Urinary bladder (tissue), 4 donors: Measurements from ENCODE around the gene SLN. TPM values are rescaled to one million over a fixed set of nuclear protein-coding genes. Genes with fewer than 3 reads are reported as not detected.

Source experiments
- DNase-seq: peaks from one replicate; pipeline ENCODE4 v3.0.0-alpha.2; 2015; ENCODE audit errors: extremely low spot score
- H3K27ac ChIP-seq: one replicate; pipeline ENCODE4 v1.5.1; 2013; ENCODE audit warnings: low read depth, mild to moderate bottlenecking, moderate library complexity
- H3K36me3 ChIP-seq: one replicate; pipeline ENCODE4 v1.6.1; 2013; ENCODE audit warnings: mild to moderate bottlenecking, moderate library complexity; ENCODE audit not compliant: insufficient read depth
- H3K4me1 ChIP-seq: one replicate; pipeline ENCODE4 v1.6.1; 2013; ENCODE audit warnings: mild to moderate bottlenecking, moderate library complexity; ENCODE audit not compliant: insufficient read depth
- H3K4me3 ChIP-seq: one replicate; pipeline ENCODE4 v1.5.1; 2013; ENCODE audit warnings: low read depth, low read length
- WGBS: extraction: QIAGEN DNeasy Blood & Tissue Kit; methylation state at CpG from one replicate; pipeline ENCODE4 v1.1.7; 2013; 5-methylcytosine and 5-hydroxymethylcytosine counted together
- polyA plus RNA-seq: library from polyadenylated mRNA; stranded (reverse); fragments of 200-250 nt; gene quantifications from one replicate; pipeline ENCODE4 v1.2.3, GENCODE V29; 2013
- total RNA-seq: library from RNA; depleted of rRNA; stranded (reverse); fragments of >200 nt; gene quantifications from one replicate; pipeline ENCODE4 v1.2.3, GENCODE V29; 2014
- donor health status: healthy with polysubstance abuse.
- donor health status: healthy.

The SLN gene
- total and polyA plus RNA-seq, 2 donors = 0.09 to 28.1 TPM

DNA sequence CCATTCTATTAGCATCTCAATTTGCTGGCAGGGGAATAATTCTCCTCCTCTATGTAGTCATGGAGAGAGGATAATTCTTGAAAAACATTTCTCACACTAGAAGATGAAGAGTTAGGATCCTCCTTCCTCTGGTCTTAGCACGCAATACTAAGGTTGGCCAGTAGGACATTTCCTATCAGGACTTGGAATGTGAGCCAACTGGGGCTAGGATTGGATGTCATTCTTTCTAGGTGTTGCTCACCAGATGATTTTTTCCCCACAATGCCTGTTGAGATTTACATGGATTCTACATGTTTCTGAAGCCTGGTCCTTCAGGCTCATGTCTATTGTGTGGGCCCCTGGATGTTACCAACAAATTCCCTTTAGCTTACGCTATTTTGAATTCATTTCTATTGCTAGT, 28.0 kb downstream of the SLN start:
- Histone ChIP-seq H3K27ac (no peak overlapping the region), H3K4me3 (no peak overlapping the region), H3K36me3 (no peaks in the 10 kb centered on the region), H3K4me1 (no peaks in the 10 kb centered on the region)
- 95% methylated on average over 2 of the region's 2 CpGs for WGBS
- no peak for DNase-seq

- no peaks in the 10 kb centered on the region for H3K4me1 ChIP-seq
- DNase-seq = no peak
- H3K27ac ChIP-seq = no peak overlapping the region
- no peak overlapping the region for H3K4me3 ChIP-seq
- no peaks in the 10 kb centered on the region for H3K36me3 ChIP-seq
- 78% methylated on average over 2 of the region's 2 CpGs for WGBS
These were observed 28.8 kb downstream of the SLN start for GRCh38 chr11:107683061-107683460.

- H3K4me3 ChIP-seq = no peak overlapping the region
- no peak overlapping the region for H3K27ac ChIP-seq
- 83% methylated on average over 5 of the region's 5 CpGs for WGBS
- no peaks in the 10 kb centered on the region for H3K36me3 ChIP-seq
- H3K4me1 ChIP-seq = no peaks in the 10 kb centered on the region
- no peak for DNase-seq
These were observed 29.3 kb downstream of the SLN start for GRCh38 chr11:107682572-107682971.

- H3K36me3 ChIP-seq = no peaks in the 10 kb centered on the region
- WGBS = 84% methylated on average over 4 of the region's 4 CpGs
- H3K27ac ChIP-seq = no peak overlapping the region
- DNase-seq = no peak
- no peaks in the 10 kb centered on the region for H3K4me1 ChIP-seq
- no peak overlapping the region for H3K4me3 ChIP-seq
These were observed 29.7 kb downstream of the SLN start for GRCh38 chr11:107682171-107682570.

- no peaks in the 10 kb centered on the region for H3K4me1 ChIP-seq
- H3K4me3 ChIP-seq = no peak overlapping the region
- 83% methylated on average over 4 of the region's 4 CpGs for WGBS
- no peaks in the 10 kb centered on the region for H3K36me3 ChIP-seq
- DNase-seq = no peak
- no peak overlapping the region for H3K27ac ChIP-seq
These were observed 32.4 kb downstream of the SLN start for GRCh38 chr11:107679255-107680024.

- Histone ChIP-seq H3K27ac (no peak overlapping the region), H3K4me3 (no peak overlapping the region), H3K36me3 (no peaks in the 10 kb centered on the region), H3K4me1 (no peaks in the 10 kb centered on the region)
- 61% methylated on average over 6 of the region's 6 CpGs for WGBS
- DNase-seq = no peak
These were observed 33.3 kb downstream of the SLN start for GRCh38 chr11:107678632-107678971.

DNA sequence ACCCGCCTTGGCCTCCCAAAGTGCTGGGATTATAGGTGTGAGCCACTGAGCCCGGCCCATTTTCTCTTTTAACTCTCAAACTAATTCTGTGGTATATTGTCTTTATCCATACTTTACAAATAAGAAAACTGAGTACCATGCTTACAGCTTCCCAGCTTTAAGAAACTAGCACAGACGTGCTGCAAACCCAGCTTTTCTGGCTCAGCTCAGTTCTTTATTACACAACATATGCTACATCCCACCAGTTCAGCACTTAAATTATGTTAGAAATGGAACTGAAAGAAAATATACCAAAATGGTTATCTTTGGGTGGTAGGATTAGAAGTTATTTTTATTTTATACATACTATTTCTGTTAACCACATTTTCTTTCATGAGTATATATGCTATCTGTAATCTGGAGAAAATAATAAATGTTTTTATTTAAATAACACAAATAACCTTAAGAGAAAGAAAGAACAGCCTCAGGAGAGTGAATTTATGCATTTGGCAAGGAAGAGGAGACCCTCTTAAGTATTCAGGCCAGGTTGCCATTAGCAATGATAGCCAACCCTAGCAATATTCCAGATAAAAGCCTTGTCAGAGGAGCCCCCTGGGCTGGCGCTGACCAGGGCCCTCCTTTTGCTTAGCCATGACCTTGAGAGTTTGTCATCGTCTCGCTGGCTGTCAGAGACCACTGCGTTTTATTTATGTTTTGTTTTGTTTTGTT, 33.8 kb downstream of the SLN start:
- no peaks in the 10 kb centered on the region for H3K36me3 ChIP-seq
- 70% methylated on average over 7 of the region's 7 CpGs for WGBS
- H3K4me1 ChIP-seq = no peaks in the 10 kb centered on the region
- H3K27ac ChIP-seq = no peak overlapping the region
- H3K4me3 ChIP-seq = no peak overlapping the region
- no peak for DNase-seq

- DNase-seq = no peak
- Histone ChIP-seq H3K36me3 (no peaks in the 10 kb centered on the region), H3K27ac (no peak overlapping the region), H3K4me1 (no peaks in the 10 kb centered on the region), H3K4me3 (no peak overlapping the region)
- 79% methylated on average over 8 of the region's 8 CpGs for WGBS
These were observed 35.4 kb downstream of the SLN start for GRCh38 chr11:107676336-107677057.

GRCh38 chr11:107675902-107676301, 36.0 kb downstream of the SLN start:
- no peaks in the 10 kb centered on the region for H3K36me3 ChIP-seq
- 75% methylated on average over 2 of the region's 2 CpGs for WGBS
- no peak for DNase-seq
- no peaks in the 10 kb centered on the region for H3K4me1 ChIP-seq
- no peak overlapping the region for H3K4me3 ChIP-seq
- no peak overlapping the region for H3K27ac ChIP-seq

DNA sequence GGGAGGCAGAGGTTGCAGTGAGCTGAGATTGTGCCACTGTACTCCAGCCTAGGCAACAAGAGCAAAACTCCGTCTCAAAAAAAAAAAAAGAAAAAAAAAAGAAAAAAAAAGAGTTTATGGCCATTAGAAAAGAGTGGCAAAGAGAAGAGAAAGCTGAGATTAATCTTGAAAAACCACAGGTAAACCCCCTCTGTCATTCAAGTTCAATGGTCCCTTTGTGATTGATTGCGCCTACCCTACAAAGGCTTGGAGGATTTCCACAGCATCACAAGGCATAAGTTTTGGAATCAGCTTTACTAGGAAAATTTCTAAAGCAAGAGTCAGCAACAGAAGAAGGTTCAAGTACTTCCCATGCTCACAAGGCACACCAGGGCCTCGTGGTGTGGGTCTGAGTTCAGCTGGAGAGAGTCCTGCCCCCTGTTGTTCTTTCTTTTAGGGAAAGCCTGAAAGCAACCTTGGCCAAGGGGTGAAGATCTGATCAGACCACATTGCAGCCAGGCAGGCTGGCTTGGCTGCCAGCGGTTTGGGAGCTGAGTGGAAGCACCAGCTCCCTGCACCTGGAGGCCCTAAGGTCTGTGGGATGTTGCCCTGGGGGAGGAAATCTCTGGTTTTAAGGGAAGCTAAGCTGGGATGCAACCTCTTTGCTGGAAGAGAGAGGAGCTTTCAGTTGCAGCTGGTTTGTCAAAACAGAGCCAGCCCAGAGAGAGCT, 41.8 kb downstream of the SLN start:
- no peak overlapping the region for H3K4me3 ChIP-seq
- no peak for DNase-seq

DNA sequence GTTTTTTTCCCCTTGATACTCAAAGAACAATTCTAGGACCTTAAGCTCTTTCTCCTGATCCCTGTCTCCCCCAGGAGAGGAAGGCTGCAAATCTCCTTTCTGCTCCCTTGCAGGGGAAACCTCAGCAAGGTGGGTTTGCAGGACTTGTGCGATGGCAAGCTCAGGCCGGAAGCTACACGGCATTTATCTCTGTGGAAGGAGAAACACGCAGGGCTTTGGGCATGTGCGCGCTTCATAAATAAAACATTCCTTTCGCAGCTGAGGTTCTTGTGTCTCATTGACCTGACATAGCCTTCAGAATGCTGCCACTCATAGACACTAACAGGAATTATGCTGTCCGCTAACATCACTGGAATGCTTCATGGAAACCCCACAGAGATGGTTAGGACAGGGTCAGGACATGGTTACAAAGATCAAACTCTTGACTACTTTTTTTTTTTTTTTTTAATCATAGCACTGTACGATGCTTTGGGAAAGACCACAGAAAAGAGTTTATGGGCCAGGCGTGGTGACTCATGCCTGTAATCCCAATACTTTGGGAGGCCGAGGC, 42.6 kb downstream of the SLN start:
- no peak for DNase-seq
- 82% methylated on average over 11 of the region's 11 CpGs for WGBS
- Histone ChIP-seq H3K27ac (no peak overlapping the region), H3K4me3 (no peak overlapping the region), H3K4me1 (no peaks in the 10 kb centered on the region), H3K36me3 (no peaks in the 10 kb centered on the region)

More for the DNA sequence above, 41.8 kb downstream of the SLN start:
- H3K27ac ChIP-seq = no peak overlapping the region
- no peaks in the 10 kb centered on the region for H3K4me1 ChIP-seq
- WGBS = 65% methylated on average over 4 of the region's 4 CpGs
- no peaks in the 10 kb centered on the region for H3K36me3 ChIP-seq

DNA sequence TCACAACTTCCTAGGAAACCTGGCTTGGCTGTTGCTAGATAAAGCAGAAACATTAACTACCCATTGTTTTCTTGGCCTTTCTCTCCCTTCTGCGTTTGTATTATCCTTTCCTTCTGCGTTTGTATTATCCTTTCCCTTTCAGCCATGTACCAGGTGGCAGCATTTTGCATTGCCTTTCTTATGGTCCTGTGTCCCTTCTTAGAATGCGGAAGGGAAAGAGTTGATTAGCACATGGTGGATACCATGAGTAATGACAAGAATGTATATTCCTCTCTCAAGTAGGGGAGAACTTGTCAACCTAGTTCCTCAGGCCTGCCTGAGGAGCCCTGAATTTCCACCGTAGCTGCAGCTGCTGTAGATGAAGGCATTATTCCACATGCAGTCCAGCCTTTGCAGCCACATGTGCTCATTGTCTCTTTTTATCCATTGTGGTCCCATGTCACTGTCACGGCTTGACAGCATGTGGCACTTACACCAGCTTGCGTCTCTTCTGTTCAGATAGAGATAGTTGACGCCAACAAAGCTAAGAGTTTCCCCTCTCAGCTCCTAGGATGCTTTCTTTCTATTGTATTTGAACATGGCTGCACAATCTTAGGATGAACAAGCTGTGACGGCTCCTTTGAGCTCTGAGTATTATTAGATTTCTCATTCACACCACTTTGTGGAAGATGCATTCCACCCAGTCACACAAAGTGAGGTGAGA, 44.8 kb downstream of the SLN start:
- H3K27ac ChIP-seq = no peak overlapping the region
- WGBS = 68% methylated on average over 8 of the region's 8 CpGs
- H3K4me3 ChIP-seq = no peak overlapping the region
- no peak for DNase-seq
- no peaks in the 10 kb centered on the region for H3K4me1 ChIP-seq
- no peaks in the 10 kb centered on the region for H3K36me3 ChIP-seq

DNA sequence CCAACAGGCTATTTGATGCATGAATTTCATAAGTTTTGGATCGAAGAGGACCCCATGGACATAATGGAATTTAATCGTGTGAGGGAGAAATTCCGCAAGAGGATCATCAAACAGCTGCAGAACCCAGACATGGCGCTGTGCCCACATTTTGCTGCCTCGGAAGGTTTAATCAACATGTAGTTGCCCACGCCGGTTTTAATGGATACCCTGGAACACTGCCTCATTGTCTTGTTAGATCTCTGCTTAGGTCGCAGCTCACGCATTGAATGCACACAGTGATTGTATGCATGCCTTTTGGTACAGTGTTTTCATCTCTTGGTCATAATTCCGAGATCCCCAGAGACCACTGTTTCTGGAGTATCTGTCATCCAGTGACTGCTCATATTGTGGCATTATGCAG, 46.8 kb downstream of the SLN start:
- H3K4me3 ChIP-seq = no peak overlapping the region
- H3K4me1 ChIP-seq = no peaks in the 10 kb centered on the region
- no peaks in the 10 kb centered on the region for H3K36me3 ChIP-seq
- no peak overlapping the region for H3K27ac ChIP-seq
- DNase-seq = no peak
- 75% methylated on average over 10 of the region's 10 CpGs for WGBS
